HCT116 (cell line): ENCODE results near the gene HAT1. TPM values are rescaled to one million over a fixed set of nuclear protein-coding genes. Genes with fewer than 3 reads are reported as not detected.

Experiments
- ATAC-seq: fragments of 200-7000 bp; cut with Tn5 transposase; 2 replicates; pipeline ENCODE4 v1.9.1; 2020; ENCODE audit warnings: mild to moderate bottlenecking, moderate library complexity
- BruUV-seq: library from RNA; stranded (reverse); fragments of 400-500 nt; replicated peaks from 2 replicates; lab custom pipeline; 2021; lab: Mats Ljungman, UMichigan
- CTCF ChIA-PET: fragments of 300-600 bp; sonication (Branson Sonifier 250); formaldehyde crosslinking; loops from one replicate; lab custom pipeline; 2021; ENCODE audit warnings: antibody characterized with exemption; lab: Charles Lee
- POLR2A ChIA-PET: fragments of 300-600, 350-600 bp; sonication (Branson Sonifier 250); formaldehyde crosslinking; loops from one replicate; lab custom pipeline; 2021; ENCODE audit warnings: antibody characterized with exemption; lab: Charles Lee
- RAD21 ChIA-PET, 2 experiments: fragments of 300-600 bp; sonication (Branson Sonifier 250); formaldehyde crosslinking; loops; one replicate each; lab custom pipeline; 2023; ENCODE audit warnings: low total read pairs in 2 of 2; ENCODE audit not compliant: uncharacterized antibody in 2 of 2, unreplicated experiment in 2 of 2, low non-redundant PET in 1 of 2; lab: Charles Lee
- DNase-seq: peaks from one replicate; pipeline ENCODE4 v3.0.0-alpha.2; 2010; ENCODE audit warnings: low read depth, low spot score
- H2AFZ ChIP-seq: fragments of 200-600 bp; shearing (Covaris generic), sonication (generic); 2 replicates; pipeline ENCODE4 v1.6.1; 2017; ENCODE audit warnings: low read depth, mixed run types, mixed read lengths, antibody characterized with exemption, low read length; ENCODE audit not compliant: poor library complexity, severe bottlenecking
- H3K27ac ChIP-seq: 2 replicates; pipeline ENCODE4 v1.5.1; 2012; ENCODE audit warnings: low read depth, low read length
- H3K27me3 ChIP-seq: fragments of 200-600 bp; sonication (generic); 2 replicates; pipeline ENCODE4 v1.6.1; 2016; ENCODE audit warnings: mixed run types, low read length, mixed read lengths; ENCODE audit not compliant: insufficient read depth
- H3K36me3 ChIP-seq, 2 experiments: fragments of 200-500 bp in 1 of 2; fragments of 200-600 bp in 1 of 2; sonication (Bioruptor generic) in 1 of 2; sonication (generic) in 1 of 2; 2 replicates each; pipeline versions ENCODE4 v1.5.1 to v1.6.1; 2014 to 2016; ENCODE audit warnings: low read length in 2 of 2, inconsistent platforms in 1 of 2, mixed read lengths in 1 of 2, mixed run types in 1 of 2; ENCODE audit not compliant: insufficient read depth in 2 of 2, control insufficient read depth in 1 of 2
- H3K4me1 ChIP-seq, 2 experiments: fragments of 200-600 bp in 1 of 2; sonication (generic) in 1 of 2; 2 replicates each; pipeline versions ENCODE4 v1.5.1 to v1.6.1; 2012 to 2017; ENCODE audit warnings: low read length in 2 of 2, inconsistent platforms in 1 of 2, mild to moderate bottlenecking in 1 of 2, mixed read lengths in 1 of 2, mixed run types in 1 of 2, moderate library complexity in 1 of 2; ENCODE audit not compliant: insufficient read depth in 2 of 2, control insufficient read depth in 1 of 2
- H3K4me2 ChIP-seq: fragments of 200-600 bp; sonication (generic); 2 replicates; pipeline ENCODE4 v1.6.1; 2017; ENCODE audit warnings: mixed run types, low read length, mixed read lengths
- H3K4me3 ChIP-seq, 2 experiments: fragments of 200-600 bp in 1 of 2; sonication (generic) in 1 of 2; replicated peaks in 1 of 2; 2 replicates each; pipeline ENCODE4 v1.5.1; 2011 to 2016; ENCODE audit warnings: low read length in 2 of 2, control low read depth in 1 of 2, low read depth in 1 of 2, mild to moderate bottlenecking in 1 of 2, mixed read lengths in 1 of 2, mixed run types in 1 of 2
- H3K79me2 ChIP-seq: fragments of 200-600 bp; sonication (generic); 2 replicates; pipeline ENCODE4 v1.6.1; 2017; ENCODE audit warnings: mild to moderate bottlenecking, mixed run types, low read length, moderate library complexity, mixed read lengths; ENCODE audit not compliant: insufficient read depth
- H3K9ac ChIP-seq: fragments of 200-600 bp; sonication (generic); 2 replicates; pipeline ENCODE4 v1.6.1; 2016; ENCODE audit warnings: low read length, mixed read lengths
- H3K9me2 ChIP-seq: fragments of 200-600 bp; sonication (generic), shearing (Covaris generic); 2 replicates; pipeline ENCODE4 v1.6.1; 2017; ENCODE audit warnings: mixed run types, mild to moderate bottlenecking, moderate library complexity; ENCODE audit not compliant: insufficient read depth
- H3K9me3 ChIP-seq, 2 experiments: fragments of 200-500 bp in 1 of 2; fragments of 200-600 bp in 1 of 2; sonication (Bioruptor generic) in 1 of 2; sonication (generic) in 1 of 2; 2 replicates each; pipeline ENCODE4 v1.6.1; 2014 to 2017; ENCODE audit warnings: low read length in 2 of 2, mixed read lengths in 2 of 2, inconsistent platforms in 1 of 2, low read depth in 1 of 2, mild to moderate bottlenecking in 1 of 2, mixed run types in 1 of 2, moderate library complexity in 1 of 2; ENCODE audit not compliant: control insufficient read depth in 1 of 2, insufficient read depth in 1 of 2
- H4K20me1 ChIP-seq: fragments of 200-600 bp; sonication (generic), shearing (Covaris generic); 2 replicates; pipeline ENCODE4 v1.6.1; 2017; ENCODE audit warnings: mixed run types, mild to moderate bottlenecking, moderate library complexity; ENCODE audit not compliant: insufficient read depth
- ATF3 ChIP-seq: IDR thresholded peaks from 2 replicates; pipeline ENCODE4 v1.6.1; 2012
- CBX3 ChIP-seq: IDR thresholded peaks from 2 replicates; pipeline ENCODE4 v1.6.1; 2012; ENCODE audit warnings: low read depth
- CEBPB ChIP-seq: IDR thresholded peaks from 2 replicates; pipeline ENCODE4 v1.6.1; 2012; ENCODE audit warnings: low read depth
- CTCF ChIP-seq, 3 experiments: fragments of 200-600 bp in 1 of 3; sonication (generic) in 1 of 3; IDR thresholded peaks in 2 of 3; conservative IDR thresholded peaks in 1 of 3; 2 replicates each; pipeline ENCODE4 v1.5.1; 2012 to 2017; ENCODE audit warnings: low read depth in 2 of 3, low read length in 2 of 3, antibody characterized with exemption in 1 of 3, borderline replicate concordance in 1 of 3, control low read depth in 1 of 3, mild to moderate bottlenecking in 1 of 3, mixed read lengths in 1 of 3, mixed run types in 1 of 3, moderate library complexity in 1 of 3; ENCODE audit not compliant: insufficient read depth in 1 of 3
- EGR1 ChIP-seq: IDR thresholded peaks from 2 replicates; pipeline ENCODE4 v1.6.1; 2012; ENCODE audit warnings: low read depth
- ELF1 ChIP-seq: IDR thresholded peaks from 2 replicates; pipeline ENCODE4 v1.6.1; 2012; ENCODE audit warnings: low read depth, borderline replicate concordance
- EZH2 ChIP-seq: fragments of 200-600 bp; sonication (generic); IDR thresholded peaks from 2 replicates; pipeline ENCODE4 v1.6.1; 2017; ENCODE audit warnings: antibody characterized with exemption, mixed run types
- JUND ChIP-seq: IDR thresholded peaks from 2 replicates; pipeline ENCODE4 v1.6.1; 2012
- MAX ChIP-seq: IDR thresholded peaks from 2 replicates; pipeline ENCODE4 v1.6.1; 2012
- POLR2A ChIP-seq: IDR thresholded peaks from 2 replicates; pipeline ENCODE4 v1.7.0; 2011; ENCODE audit warnings: borderline replicate concordance; ENCODE audit not compliant: insufficient read depth, insufficient read length; ENCODE audit errors: extremely low read depth
- RAD21 ChIP-seq: IDR thresholded peaks from 2 replicates; pipeline ENCODE4 v1.6.1; 2012; ENCODE audit warnings: low read depth, mild to moderate bottlenecking
- REST ChIP-seq: IDR thresholded peaks from 2 replicates; pipeline ENCODE4 v1.6.1; 2012; ENCODE audit warnings: low read depth
- SIN3A ChIP-seq: IDR thresholded peaks from 2 replicates; pipeline ENCODE4 v1.6.1; 2012; ENCODE audit warnings: low read depth
- SP1 ChIP-seq: IDR thresholded peaks from 2 replicates; pipeline ENCODE4 v1.6.1; 2012; ENCODE audit warnings: low read depth
- TCF7L2 ChIP-seq: IDR thresholded peaks from 2 replicates; pipeline ENCODE4 v1.7.0; 2011; ENCODE audit warnings: borderline replicate concordance, inconsistent platforms; ENCODE audit not compliant: insufficient read depth, insufficient read length; ENCODE audit errors: extremely low read depth
- YY1 ChIP-seq: IDR thresholded peaks from 2 replicates; pipeline ENCODE4 v1.6.1; 2011; ENCODE audit warnings: low read length, low read depth, moderate library complexity, mild to moderate bottlenecking; ENCODE audit not compliant: insufficient replicate concordance; ENCODE audit errors: extremely low read depth
- ZBTB33 ChIP-seq: IDR thresholded peaks from 2 replicates; pipeline ENCODE4 v1.6.1; 2011; ENCODE audit warnings: mild to moderate bottlenecking, low read length, moderate library complexity; ENCODE audit not compliant: insufficient replicate concordance; ENCODE audit errors: extremely low read depth
- ZFX ChIP-seq: fragments of 450-650 bp; IDR thresholded peaks from 2 replicates; pipeline ENCODE4 v1.6.1; 2017
- ZNF274 ChIP-seq: fragments of 200-500 bp; sonication (Bioruptor generic); IDR thresholded peaks from 2 replicates; pipeline ENCODE4 v1.6.1; 2014; ENCODE audit warnings: mild to moderate bottlenecking, low read depth, low read length, inconsistent platforms
- intact Hi-C: fragments of 100-400 bp; cut with micrococcal nuclease; formaldehyde crosslinking; loops from 2 replicates; pipeline ENCODE4 v1.10.0; 2022
- total RNA-seq: library from RNA; stranded (reverse); gene quantifications from one replicate; pipeline ENCODE4 v1.2.1, GENCODE V29; 2021; ENCODE audit not compliant: unreplicated experiment

HAT1 gene
- total RNA-seq, 1 experiment from 2014 or later = 72.6 TPM

GRCh38 chr2:171878481-171878993 lies 43.7 kb upstream of the HAT1 start:
- Histone ChIP-seq H4K20me1 (no peaks in the 10 kb centered on the region), H3K79me2 (peaks cover 23% of the 10 kb centered on the region), H2AFZ (no peak overlapping the region), H3K27me3 (no peaks in the 10 kb centered on the region), H3K4me2 (no peak overlapping the region), H3K4me3 (no peak overlapping the region), H3K9ac (no peak overlapping the region), H3K4me1 (no peaks in the 10 kb centered on the region), H3K9me2 (no peaks in the 10 kb centered on the region), H3K36me3 (no peaks in the 10 kb centered on the region), H3K27ac (no peak overlapping the region), H3K9me3 (no peaks in the 10 kb centered on the region)
- POLR2A ChIA-PET = no interaction called here
- TF ChIP-seq CEBPB (no peak), SIN3A (no peak), EZH2 (no peak), ZNF274 (no peak), EGR1 (no peak), ZBTB33 (no peak), SP1 (no peak), ELF1 (no peak), ATF3 (no peak), ZFX (no peak), CTCF (IDR thresholded peaks at IDR 0.05 in 2 of 3, conservative IDR thresholded peaks at IDR 0.05 in 1 of 3; ENCODE audit: borderline replicate concordance in 1 of 3, insufficient read depth in 1 of 3, low read depth in 2 of 3, low read length in 2 of 3) (no peak), CBX3 (no peak), POLR2A (no peak), REST (no peak), RAD21 (no peak), TCF7L2 (no peak), JUND (no peak), MAX (no peak), YY1 (no peak)
- CTCF ChIA-PET = no interaction called here
- DNase-seq (no peak), ATAC-seq (no peak)
- intact Hi-C loops = no loop called here
- no TSS peak for BruUV-seq
- RAD21 ChIA-PET = no interaction called here
